Progenitor cell of endocrine pancreas (in vitro differentiated cells): Measurements from ENCODE around the gene CD320. TPM values are rescaled to one million over a fixed set of nuclear protein-coding genes. Genes with fewer than 3 reads are reported as not detected.
"Not testable (repeated sequence)": the region's sequence is repeated elsewhere in the genome, so short reads cannot be mapped to it uniquely, and the experiment has no call there.

Source experiments
- DNase-seq: peaks from one replicate; pipeline ENCODE4 v3.0.0; 2021; ENCODE audit warnings: low spot score; ENCODE audit not compliant: unreplicated experiment
- H3K27ac Mint-ChIP-seq: 2 replicates; pipeline ENCODE4 v1.8.0; 2021; ENCODE audit warnings: mild to moderate bottlenecking, moderate library complexity, mixed read lengths
- H3K27me3 Mint-ChIP-seq: 2 replicates; pipeline ENCODE4 v1.8.0; 2021; ENCODE audit warnings: mixed read lengths
- H3K36me3 Mint-ChIP-seq: 2 replicates; pipeline ENCODE4 v1.8.0; 2022; ENCODE audit warnings: mixed read lengths; ENCODE audit not compliant: insufficient read depth
- H3K4me1 Mint-ChIP-seq: 2 replicates; pipeline ENCODE4 v1.8.0; 2021; ENCODE audit warnings: low read depth, mixed read lengths
- H3K4me3 Mint-ChIP-seq: 2 replicates; pipeline ENCODE4 v1.8.0; 2021; ENCODE audit warnings: low read depth, mild to moderate bottlenecking, moderate library complexity, mixed read lengths
- H3K9me3 Mint-ChIP-seq: 2 replicates; pipeline ENCODE4 v1.8.0; 2021; ENCODE audit warnings: low read depth, mixed read lengths
- total RNA-seq: library from RNA; stranded (reverse); gene quantifications from 2 replicates; pipeline ENCODE4 v1.2.1, GENCODE V29; 2021
- TF ChIP-seq, protein P1 (sequence below): fragments of 200-600 bp; sonication (generic); IDR thresholded peaks from one replicate; pipeline ENCODE4 v1.5.0; 2021; ENCODE audit warnings: antibody characterized with exemption, mild to moderate bottlenecking; ENCODE audit not compliant: unreplicated experiment

CD320 gene
- total RNA-seq, 1 donor from 2014 or later, result 63.1 TPM

DNA sequence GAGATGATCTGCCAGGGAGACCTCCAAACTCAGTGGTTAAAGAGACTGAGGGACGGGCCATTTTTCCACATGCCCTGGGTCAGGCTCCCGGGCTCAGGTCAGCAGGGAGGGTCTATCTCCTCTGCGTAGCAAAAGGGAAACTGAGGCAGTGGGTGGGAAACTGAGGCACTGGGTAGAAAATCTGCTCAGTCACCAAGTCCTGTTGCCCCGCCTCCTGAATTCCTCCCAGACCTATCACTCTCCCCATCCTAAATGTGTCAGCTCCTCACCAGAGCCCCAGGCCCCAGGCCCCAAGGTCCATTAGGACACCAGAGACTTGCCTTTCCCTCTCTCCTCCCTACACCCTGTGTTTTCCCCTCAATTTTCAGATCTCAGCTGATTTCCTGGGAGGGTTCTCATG is 2.4 kb downstream of the CD320 start:
- H3K9me3 Mint-ChIP-seq, result no peaks in the 10 kb centered on the region
- peaks cover 4% of the 10 kb centered on the region for H3K36me3 Mint-ChIP-seq
- no peak overlapping the region for H3K4me3 Mint-ChIP-seq
- peak; percentile 5 for DNase-seq
- H3K4me1 Mint-ChIP-seq, result peaks cover 17% of the 10 kb centered on the region
- TF ChIP-seq, protein P1, sequence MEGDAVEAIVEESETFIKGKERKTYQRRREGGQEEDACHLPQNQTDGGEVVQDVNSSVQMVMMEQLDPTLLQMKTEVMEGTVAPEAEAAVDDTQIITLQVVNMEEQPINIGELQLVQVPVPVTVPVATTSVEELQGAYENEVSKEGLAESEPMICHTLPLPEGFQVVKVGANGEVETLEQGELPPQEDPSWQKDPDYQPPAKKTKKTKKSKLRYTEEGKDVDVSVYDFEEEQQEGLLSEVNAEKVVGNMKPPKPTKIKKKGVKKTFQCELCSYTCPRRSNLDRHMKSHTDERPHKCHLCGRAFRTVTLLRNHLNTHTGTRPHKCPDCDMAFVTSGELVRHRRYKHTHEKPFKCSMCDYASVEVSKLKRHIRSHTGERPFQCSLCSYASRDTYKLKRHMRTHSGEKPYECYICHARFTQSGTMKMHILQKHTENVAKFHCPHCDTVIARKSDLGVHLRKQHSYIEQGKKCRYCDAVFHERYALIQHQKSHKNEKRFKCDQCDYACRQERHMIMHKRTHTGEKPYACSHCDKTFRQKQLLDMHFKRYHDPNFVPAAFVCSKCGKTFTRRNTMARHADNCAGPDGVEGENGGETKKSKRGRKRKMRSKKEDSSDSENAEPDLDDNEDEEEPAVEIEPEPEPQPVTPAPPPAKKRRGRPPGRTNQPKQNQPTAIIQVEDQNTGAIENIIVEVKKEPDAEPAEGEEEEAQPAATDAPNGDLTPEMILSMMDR, result no peak
- no peaks in the 10 kb centered on the region for H3K27me3 Mint-ChIP-seq
- no peak overlapping the region for H3K27ac Mint-ChIP-seq

DNA sequence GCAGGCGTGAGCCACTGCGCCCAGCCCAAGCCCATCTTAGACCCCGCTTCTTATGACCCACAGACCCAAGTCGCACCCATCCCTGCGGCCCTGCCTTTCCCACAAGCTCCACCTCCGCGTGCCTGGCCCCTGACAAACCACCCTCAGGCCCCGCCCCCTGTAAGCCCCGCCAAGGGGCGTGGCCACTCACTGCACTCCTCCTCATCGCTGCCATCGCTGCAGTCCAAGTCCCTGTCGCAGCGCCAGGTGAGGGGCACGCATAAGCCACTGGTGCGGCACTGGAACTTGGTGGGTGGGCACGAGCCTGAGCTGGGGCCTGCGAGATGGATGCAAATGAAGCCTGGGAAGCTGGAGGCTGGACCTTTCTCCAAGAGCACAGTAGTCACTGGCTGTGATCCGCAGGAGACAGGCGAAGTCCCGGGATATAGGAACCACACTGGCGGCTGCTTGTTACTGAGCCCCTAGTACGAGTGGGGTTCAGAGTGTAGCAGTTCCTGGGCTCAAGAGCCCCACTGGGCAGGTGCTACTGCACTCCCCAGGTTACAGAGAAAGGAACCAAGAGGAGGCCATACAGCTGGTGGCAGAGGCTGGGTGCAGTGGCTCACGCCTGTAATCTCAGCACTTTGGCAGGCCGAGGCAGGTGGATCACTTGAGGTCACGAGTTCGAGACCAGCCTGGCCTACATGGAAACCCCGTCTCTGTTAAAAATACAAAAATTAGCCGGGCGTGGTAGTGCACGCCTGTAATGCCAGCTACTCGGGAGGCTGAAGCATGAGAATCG is 3.1 kb downstream of the CD320 start:
- Mint-ChIP-seq H3K9me3 (no peaks in the 10 kb centered on the region), H3K36me3 (peaks cover 4% of the 10 kb centered on the region), H3K27me3 (no peaks in the 10 kb centered on the region), H3K4me3 (no peak overlapping the region), H3K27ac (no peak overlapping the region), H3K4me1 (peaks cover 17% of the 10 kb centered on the region)
- DNase-seq, result peak; percentile 9
- TF ChIP-seq, protein P1, result no peak

DNA sequence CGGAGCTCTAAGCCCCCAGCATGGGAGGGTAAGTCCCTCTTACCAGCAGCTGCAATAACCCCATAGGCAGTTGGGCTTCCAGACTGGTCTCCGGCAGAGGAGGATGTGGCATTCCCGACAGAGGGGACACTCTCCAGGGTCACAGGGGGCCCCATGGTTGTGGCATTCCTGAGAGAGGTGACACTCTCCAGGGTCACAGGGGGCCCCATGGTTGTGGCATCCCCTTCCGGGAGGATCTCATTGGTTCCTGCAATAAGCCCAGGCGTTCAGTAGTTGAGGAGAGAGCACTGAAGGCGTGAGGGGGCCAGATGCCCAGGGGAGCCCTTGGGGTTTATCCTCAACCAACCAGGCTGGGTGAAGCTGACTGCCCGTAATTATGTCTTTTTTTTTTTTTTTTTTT is 5.4 kb downstream of the CD320 start:
- TF ChIP-seq, protein P1, result no peak
- H3K9me3 Mint-ChIP-seq, result no peaks in the 10 kb centered on the region
- DNase-seq, result no peak
- H3K4me3 Mint-ChIP-seq, result no peak overlapping the region
- H3K27ac Mint-ChIP-seq, result no peak overlapping the region
- H3K4me1 Mint-ChIP-seq, result peaks cover 10% of the 10 kb centered on the region
- peaks cover 4% of the 10 kb centered on the region for H3K36me3 Mint-ChIP-seq
- H3K27me3 Mint-ChIP-seq, result no peaks in the 10 kb centered on the region

DNA sequence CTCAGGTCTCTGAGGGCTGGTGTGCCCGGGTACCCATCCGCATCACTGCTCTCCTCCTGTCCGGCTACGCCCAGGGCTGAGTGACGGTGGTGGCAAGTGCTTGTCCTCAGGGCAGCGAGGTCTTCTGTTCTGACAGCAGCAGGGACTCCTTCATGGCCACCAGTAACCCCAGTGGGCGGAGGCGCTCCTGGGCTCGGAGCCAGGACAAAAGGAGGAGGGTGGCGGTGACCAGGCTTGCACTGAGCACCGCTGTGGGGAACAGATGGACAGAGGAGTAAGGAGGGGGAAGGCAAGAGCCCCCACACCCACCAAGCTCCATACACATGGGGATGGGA is 5.8 kb downstream of the CD320 start:
- TF ChIP-seq, protein P1, result no peak
- Mint-ChIP-seq H3K4me3 (no peak overlapping the region), H3K9me3 (no peaks in the 10 kb centered on the region), H3K36me3 (peaks cover 4% of the 10 kb centered on the region), H3K27ac (no peak overlapping the region), H3K4me1 (peaks cover 6% of the 10 kb centered on the region), H3K27me3 (no peaks in the 10 kb centered on the region)
- DNase-seq, result peak; percentile 5

DNA sequence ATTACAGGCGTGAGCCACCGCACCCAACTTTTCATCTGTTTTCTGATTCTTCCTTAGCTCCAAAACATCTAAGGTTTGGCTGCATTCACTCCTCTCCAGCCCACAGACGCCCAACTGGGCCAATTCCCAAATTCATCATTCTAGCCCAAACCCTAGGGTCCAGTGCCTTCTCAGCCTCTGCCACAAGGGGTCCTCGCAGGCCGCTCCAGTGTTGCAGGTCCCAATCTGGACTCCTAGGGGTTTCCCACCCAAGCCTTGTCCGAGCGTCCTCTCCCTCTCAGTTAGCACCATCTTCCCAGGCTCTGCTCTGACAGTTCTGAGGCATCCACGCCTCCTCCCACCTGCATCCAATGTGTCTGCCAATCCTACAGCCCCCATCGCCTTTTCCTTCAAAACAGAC is 16.8 kb downstream of the CD320 start:
- H3K27me3 Mint-ChIP-seq, H3K27ac Mint-ChIP-seq, H3K4me3 Mint-ChIP-seq: not testable (repeated sequence)

DNA sequence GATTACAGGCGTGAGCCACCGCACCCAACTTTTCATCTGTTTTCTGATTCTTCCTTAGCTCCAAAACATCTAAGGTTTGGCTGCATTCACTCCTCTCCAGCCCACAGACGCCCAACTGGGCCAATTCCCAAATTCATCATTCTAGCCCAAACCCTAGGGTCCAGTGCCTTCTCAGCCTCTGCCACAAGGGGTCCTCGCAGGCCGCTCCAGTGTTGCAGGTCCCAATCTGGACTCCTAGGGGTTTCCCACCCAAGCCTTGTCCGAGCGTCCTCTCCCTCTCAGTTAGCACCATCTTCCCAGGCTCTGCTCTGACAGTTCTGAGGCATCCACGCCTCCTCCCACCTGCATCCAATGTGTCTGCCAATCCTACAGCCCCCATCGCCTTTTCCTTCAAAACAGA is 31.6 kb downstream of the CD320 start:
- H3K27ac Mint-ChIP-seq, H3K4me1 Mint-ChIP-seq, DNase-seq, H3K4me3 Mint-ChIP-seq, H3K9me3 Mint-ChIP-seq, H3K27me3 Mint-ChIP-seq, H3K36me3 Mint-ChIP-seq: not testable (repeated sequence)

More for the DNA sequence above, 16.8 kb downstream of the CD320 start:
- not testable (repeated sequence) for DNase-seq, H3K36me3 Mint-ChIP-seq, H3K9me3 Mint-ChIP-seq, H3K4me1 Mint-ChIP-seq
